Transverse colon (tissue), 4 donors: ENCODE measurements around the gene KIF25. TPM values are rescaled to one million over a fixed set of nuclear protein-coding genes. Genes with fewer than 3 reads are reported as not detected.
A peak's percentile ranks its signal among the peaks of the same experiment; 100 is the strongest.

Experiments
- DNase-seq: peaks from one replicate; pipeline ENCODE4 v3.0.0-alpha.2; 2019
- H3K27ac ChIP-seq, 4 donors: fragments of 200-600 bp; sonication (generic); 2 replicates each; pipeline ENCODE4 v1.5.1; 2016 to 2018; ENCODE audit warnings: inconsistent platforms in 4 of 4
- H3K27me3 ChIP-seq: fragments of 200-600 bp; sonication (generic); 2 replicates; pipeline ENCODE4 v1.5.1; 2017; ENCODE audit warnings: inconsistent platforms
- H3K36me3 ChIP-seq, 4 donors: fragments of 200-600 bp; sonication (generic); 2 replicates each; pipeline ENCODE4 v1.5.1; 2017 to 2019; ENCODE audit warnings: inconsistent platforms in 4 of 4
- H3K4me1 ChIP-seq, 4 donors: fragments of 200-600 bp; sonication (generic); 2 replicates each; pipeline ENCODE4 v1.5.1; 2017 to 2020; ENCODE audit warnings: inconsistent platforms in 4 of 4
- H3K4me3 ChIP-seq, 4 donors: fragments of 200-600 bp; sonication (generic); 1 replicate in 1 of 4; 2 replicates in 3 of 4; pipeline versions ENCODE4 v1.5.1 to v1.6.1; 2017 to 2019; ENCODE audit warnings: inconsistent platforms in 4 of 4
- H3K9me3 ChIP-seq, 2 donors: fragments of 200-600 bp; sonication (generic); 2 replicates each; pipeline ENCODE4 v1.5.1; 2017 to 2019; ENCODE audit warnings: inconsistent platforms in 2 of 2
- EP300 ChIP-seq: sonication (generic); formaldehyde crosslinking; IDR thresholded peaks from one replicate; pipeline ENCODE4 v1.6.1; 2017; ENCODE audit warnings: antibody characterized with exemption, low read depth
- POLR2A ChIP-seq: fragments of 450-650 bp; IDR thresholded peaks from one replicate; pipeline ENCODE4 v1.6.1; 2016; ENCODE audit warnings: antibody characterized with exemption, mild to moderate bottlenecking, moderate library complexity
- POLR2AphosphoS5 ChIP-seq, 3 donors: sonication (generic); formaldehyde crosslinking; IDR thresholded peaks; one replicate each; pipeline ENCODE4 v1.6.1; 2016; ENCODE audit warnings: antibody characterized with exemption in 3 of 3
- WGBS, 2 donors: methylation state at CpG; one replicate each; pipeline ENCODE4 v1.1.5; 2018; ENCODE audit warnings: low coverage in 1 of 2; 5-methylcytosine and 5-hydroxymethylcytosine counted together
- in situ Hi-C, 4 donors: fragments of 200-750 bp; cut with MboI; loops; one replicate each; pipeline versions ENCODE4 v1.15.0 to v1.15.1; 2017; ENCODE audit warnings: low sequenced_read_pairs in 3 of 4, low pct_ligation_motif_present in 1 of 4, low pct_unique_long_range_greater_than_20kb in 1 of 4
- intact Hi-C: fragments of 100-400 bp; cut with DNase I; formaldehyde crosslinking; loops from one replicate; pipeline ENCODE4 v1.15.1; 2023; ENCODE audit warnings: low total_unique reads
- total RNA-seq, 4 donors: library from RNA; depleted of rRNA; stranded (reverse); fragments of >200 nt; gene quantifications; one replicate each; pipeline ENCODE4 v1.1.0, GENCODE V29; 2016
- TF ChIP-seq, protein P1 (sequence below), 5 experiments: fragments of 200-600 bp in 3 of 5; fragments of 450-650 bp in 2 of 5; sonication (generic) in 3 of 5; IDR thresholded peaks; 1 replicate in 2 of 5; 2 replicates in 3 of 5; pipeline ENCODE4 v1.5.1; 2016 to 2017; ENCODE audit warnings: antibody characterized with exemption in 5 of 5, inconsistent platforms in 3 of 5, mild to moderate bottlenecking in 2 of 5, moderate library complexity in 1 of 5

The KIF25 gene
- total RNA-seq, 4 donors from 2014 or later: not detected

GRCh38 chr6:168053086-168053956 is 55.9 kb downstream of the KIF25 start:
- H3K27me3 ChIP-seq: no peaks in the 10 kb centered on the region
- H3K9me3 ChIP-seq: no peaks in the 10 kb centered on the region
- in situ Hi-C loops (no loop called here), intact Hi-C loops (no loop called here)
- no peak for DNase-seq
- TF ChIP-seq POLR2A (no peak), EP300 (no peak), POLR2AphosphoS5 (IDR thresholded peaks at IDR 0.05) (no peak)
- TF ChIP-seq, protein P1, sequence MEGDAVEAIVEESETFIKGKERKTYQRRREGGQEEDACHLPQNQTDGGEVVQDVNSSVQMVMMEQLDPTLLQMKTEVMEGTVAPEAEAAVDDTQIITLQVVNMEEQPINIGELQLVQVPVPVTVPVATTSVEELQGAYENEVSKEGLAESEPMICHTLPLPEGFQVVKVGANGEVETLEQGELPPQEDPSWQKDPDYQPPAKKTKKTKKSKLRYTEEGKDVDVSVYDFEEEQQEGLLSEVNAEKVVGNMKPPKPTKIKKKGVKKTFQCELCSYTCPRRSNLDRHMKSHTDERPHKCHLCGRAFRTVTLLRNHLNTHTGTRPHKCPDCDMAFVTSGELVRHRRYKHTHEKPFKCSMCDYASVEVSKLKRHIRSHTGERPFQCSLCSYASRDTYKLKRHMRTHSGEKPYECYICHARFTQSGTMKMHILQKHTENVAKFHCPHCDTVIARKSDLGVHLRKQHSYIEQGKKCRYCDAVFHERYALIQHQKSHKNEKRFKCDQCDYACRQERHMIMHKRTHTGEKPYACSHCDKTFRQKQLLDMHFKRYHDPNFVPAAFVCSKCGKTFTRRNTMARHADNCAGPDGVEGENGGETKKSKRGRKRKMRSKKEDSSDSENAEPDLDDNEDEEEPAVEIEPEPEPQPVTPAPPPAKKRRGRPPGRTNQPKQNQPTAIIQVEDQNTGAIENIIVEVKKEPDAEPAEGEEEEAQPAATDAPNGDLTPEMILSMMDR (IDR thresholded peaks at IDR 0.05): no peak
- 87 to 100% methylated on average over 1 to 38 of the region's 38 CpGs for WGBS, 2 donors
- H3K4me3 ChIP-seq: no peak overlapping the region
- H3K27ac ChIP-seq: no peak overlapping the region
- no peaks in the 10 kb centered on the region for H3K36me3 ChIP-seq
- peaks cover 0 to 4% (median 0%) of the 10 kb centered on the region in 4 donors for H3K4me1 ChIP-seq

DNA sequence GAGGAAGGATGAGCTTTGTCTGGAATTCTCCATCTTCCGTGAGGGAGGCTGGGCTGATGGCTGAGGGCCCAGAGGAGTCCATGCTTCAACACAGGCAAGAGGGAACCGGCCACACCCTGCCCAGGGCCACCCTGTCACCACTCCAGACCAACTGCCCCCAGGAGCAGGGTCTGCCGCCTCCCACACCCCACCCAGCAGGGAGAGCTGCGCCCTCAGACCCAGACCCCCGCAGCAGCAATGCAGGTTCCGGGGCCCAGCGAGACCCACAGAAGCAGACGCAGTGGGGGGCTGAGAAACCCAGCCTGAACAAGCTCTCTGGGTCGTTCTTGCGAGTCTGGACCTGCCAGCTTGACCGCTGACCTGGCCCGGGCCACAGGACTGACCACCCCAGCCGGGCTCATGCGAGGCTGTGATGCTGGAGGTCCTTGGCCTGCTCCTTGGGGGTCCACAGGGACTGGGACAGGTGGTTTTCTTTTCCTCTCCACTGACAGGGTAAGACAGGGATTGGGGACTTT is 56.5 kb downstream of the KIF25 start:
- in situ Hi-C loops: no loop called here
- TF ChIP-seq EP300: no peak
- TF ChIP-seq POLR2A: peak; percentile 6
- Histone ChIP-seq H3K4me3 (no peak overlapping the region), H3K9me3 (no peaks in the 10 kb centered on the region), H3K4me1 (peaks cover 0 to 4% (median 0%) of the 10 kb centered on the region in 4 donors), H3K27ac (no peak overlapping the region), H3K36me3 (no peaks in the 10 kb centered on the region), H3K27me3 (no peaks in the 10 kb centered on the region)
- intact Hi-C loops: no loop called here
- DNase-seq: no peak
- 90% methylated on average over 14 of the region's 14 CpGs; no CpG with 5 or more reads in 1 of the 2 donors for WGBS, 2 donors

GRCh38 chr6:168054765-168055560 is 57.5 kb downstream of the KIF25 start:
- Histone ChIP-seq H3K4me1 (peaks cover 0 to 4% (median under 1%) of the 10 kb centered on the region in 4 donors), H3K36me3 (no peaks in the 10 kb centered on the region), H3K27ac (no peak overlapping the region), H3K27me3 (no peaks in the 10 kb centered on the region), H3K4me3 (no peak overlapping the region), H3K9me3 (no peaks in the 10 kb centered on the region)
- 75% methylated on average over 17 of the region's 18 CpGs; no CpG with 5 or more reads in 1 of the 2 donors for WGBS, 2 donors
- no peak for DNase-seq
- in situ Hi-C loops: no loop called here
- TF ChIP-seq POLR2A (no peak), EP300 (no peak), POLR2AphosphoS5 (IDR thresholded peaks at IDR 0.05) (no peak)
- TF ChIP-seq, protein P1 (IDR thresholded peaks at IDR 0.05): no peak
- intact Hi-C loops: no loop called here

GRCh38 chr6:168055696-168056489 is 58.4 kb downstream of the KIF25 start:
- no peak for DNase-seq
- 85% methylated on average over 22 of the region's 22 CpGs; no CpG with 5 or more reads in 1 of the 2 donors for WGBS, 2 donors
- no peaks in the 10 kb centered on the region for H3K27me3 ChIP-seq
- no peak overlapping the region for H3K4me3 ChIP-seq
- H3K4me1 ChIP-seq: peaks cover 0 to 11% (median 9%) of the 10 kb centered on the region in 4 donors
- TF ChIP-seq, protein P1 (IDR thresholded peaks at IDR 0.05): no peak
- TF ChIP-seq POLR2A: no peak
- TF ChIP-seq POLR2AphosphoS5 (IDR thresholded peaks at IDR 0.05): no peak
- TF ChIP-seq EP300: no peak
- in situ Hi-C loops (no loop called here), intact Hi-C loops (no loop called here)
- H3K27ac ChIP-seq: no peak overlapping the region
- H3K9me3 ChIP-seq: no peaks in the 10 kb centered on the region
- no peaks in the 10 kb centered on the region for H3K36me3 ChIP-seq
